Head of caudate nucleus (tissue), 42 donors: ENCODE results near the gene AATK.
"Not testable (repeated sequence)": the region's sequence is repeated elsewhere in the genome, so short reads cannot be mapped to it uniquely, and the experiment has no call there.

Source experiments
- DNase-seq, 42 donors: peaks; one replicate each; pipeline versions ENCODE4 v3.0.0 to v3.0.0-alpha.2; 2020 to 2021; ENCODE audit warnings: mixed read lengths in 7 of 42
- intact Hi-C: fragments of 100-400 bp; cut with DNase I; formaldehyde crosslinking; loops from one replicate; pipeline ENCODE4 v1.15.0; 2022

AATK gene

DNA sequence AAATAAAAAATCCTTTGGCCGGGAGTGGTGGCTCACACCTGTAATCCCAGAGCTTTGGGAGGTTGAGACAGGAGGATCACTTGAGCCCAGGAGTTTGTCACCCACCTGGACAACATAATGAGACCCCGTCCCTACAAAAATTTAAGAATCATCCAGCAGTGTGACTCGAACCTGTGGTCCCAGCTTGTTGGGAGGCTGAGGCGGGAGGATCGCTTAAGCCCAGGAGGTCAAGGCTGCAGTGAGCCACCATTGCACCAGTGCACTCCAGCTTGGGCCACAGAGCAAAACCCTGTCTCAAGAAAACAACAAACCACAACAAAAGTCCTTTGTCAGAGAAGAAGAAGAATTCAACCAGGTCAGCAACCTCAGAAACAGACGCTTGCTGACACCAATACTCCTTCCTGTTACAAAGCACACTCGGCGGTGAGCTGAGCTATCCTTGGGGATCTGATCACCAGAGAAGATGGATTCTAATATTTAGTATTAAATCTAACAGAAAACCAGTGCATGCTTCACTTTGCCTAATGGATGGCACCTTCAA, 13.7 kb downstream of the AATK start:
- intact Hi-C loops = no loop called here

DNA sequence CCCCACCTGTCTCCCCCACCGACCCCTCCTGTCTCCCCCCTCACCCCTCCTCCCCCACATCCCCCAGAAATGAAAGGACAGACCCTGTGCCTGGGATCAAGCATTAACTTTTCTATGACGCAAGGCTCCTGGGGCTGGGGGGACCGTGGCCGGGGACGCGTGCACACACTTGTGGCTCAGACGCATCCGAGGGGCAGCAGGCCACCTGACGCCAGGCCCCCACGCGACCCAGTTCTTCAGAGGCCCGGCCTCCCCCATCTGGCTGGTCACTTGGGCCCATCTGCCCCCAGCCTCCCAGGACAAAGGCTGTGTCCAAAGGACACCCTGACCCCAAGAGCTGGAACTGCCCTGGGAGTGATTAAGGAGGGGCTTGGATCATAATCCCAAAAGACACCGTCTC, 14.7 kb downstream of the AATK start:
- intact Hi-C loops = no loop called here
- DNase-seq = no peak

More for the DNA sequence above, 13.7 kb downstream of the AATK start:
- no peak for DNase-seq

GRCh38 chr17:81150377-81151077, 15.5 kb downstream of the AATK start:
- intact Hi-C loops = no loop called here
- DNase-seq = no peak

DNA sequence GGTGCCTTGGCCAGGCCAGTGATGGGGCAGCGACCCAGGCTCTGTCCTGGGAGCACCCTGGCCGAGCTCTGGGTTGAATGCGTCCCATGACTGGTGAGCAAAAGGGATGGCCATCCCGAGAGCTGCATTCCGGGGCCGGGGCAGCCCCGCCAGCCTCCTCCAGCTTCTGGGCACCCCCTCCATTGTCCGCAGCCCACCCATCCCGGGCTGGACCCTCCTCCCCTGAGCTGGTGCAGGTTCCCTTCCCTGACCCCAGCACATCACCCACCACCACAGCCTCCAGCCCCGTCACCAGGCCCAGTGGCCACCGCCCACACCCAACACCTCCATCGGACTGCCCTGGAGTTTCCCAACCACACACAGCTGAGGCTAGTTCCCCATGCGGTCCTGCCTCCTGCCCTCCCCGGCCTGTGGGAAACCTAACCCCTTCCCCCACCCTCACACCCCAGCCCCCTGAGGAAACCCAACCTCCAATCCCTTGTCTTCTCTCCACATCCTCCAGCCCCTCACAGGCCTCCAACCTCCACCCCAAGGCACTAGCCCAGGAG, 17.0 kb downstream of the AATK start:
- DNase-seq = no peak
- intact Hi-C loops = loop anchor here (10.0 kb wide), 1 partner anchor 56 kb away; no protein-coding TSS in a partner anchor

DNA sequence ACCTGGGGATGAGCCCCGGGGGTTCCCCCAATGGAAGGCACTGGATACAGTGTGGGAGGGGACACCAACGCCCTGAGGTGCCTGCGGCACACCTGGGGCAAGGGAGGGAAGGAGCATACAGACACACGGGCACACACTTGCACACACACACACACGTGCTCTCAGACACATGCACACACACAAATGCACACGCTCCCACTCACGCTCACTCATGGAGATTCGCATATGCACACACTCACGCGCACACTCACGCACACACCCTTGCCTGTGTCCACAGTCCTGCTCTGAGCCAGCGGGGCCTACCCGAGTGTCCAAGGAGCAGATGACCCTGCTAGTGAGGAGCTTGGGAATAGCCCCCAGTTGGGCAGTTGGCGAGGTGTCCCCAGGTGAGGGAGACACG, 17.4 kb downstream of the AATK start:
- intact Hi-C loops = loop anchor here (10.0 kb wide), 1 partner anchor 56 kb away; no protein-coding TSS in a partner anchor
- no peak for DNase-seq

- no peak for DNase-seq
Observed at GRCh38 chr17:81147701-81148100, 18.3 kb downstream of the AATK start.

GRCh38 chr17:81146208-81146607, 19.8 kb downstream of the AATK start:
- intact Hi-C loops = loop anchor here (10.0 kb wide), 1 partner anchor 59 kb away; no protein-coding TSS in a partner anchor
- not testable (repeated sequence) for DNase-seq

More at GRCh38 chr17:81147701-81148100, 18.3 kb downstream of the AATK start:
- intact Hi-C loops = loop anchor here (10.0 kb wide), 1 partner anchor 57 kb away; no protein-coding TSS in a partner anchor

- intact Hi-C loops = loop anchor here (10.0 kb wide), 1 partner anchor 60 kb away; no protein-coding TSS in a partner anchor
- peak in 1 of 42 donors; percentile 52 for DNase-seq
Observed at GRCh38 chr17:81144423-81144781, 21.6 kb downstream of the AATK start.

DNA sequence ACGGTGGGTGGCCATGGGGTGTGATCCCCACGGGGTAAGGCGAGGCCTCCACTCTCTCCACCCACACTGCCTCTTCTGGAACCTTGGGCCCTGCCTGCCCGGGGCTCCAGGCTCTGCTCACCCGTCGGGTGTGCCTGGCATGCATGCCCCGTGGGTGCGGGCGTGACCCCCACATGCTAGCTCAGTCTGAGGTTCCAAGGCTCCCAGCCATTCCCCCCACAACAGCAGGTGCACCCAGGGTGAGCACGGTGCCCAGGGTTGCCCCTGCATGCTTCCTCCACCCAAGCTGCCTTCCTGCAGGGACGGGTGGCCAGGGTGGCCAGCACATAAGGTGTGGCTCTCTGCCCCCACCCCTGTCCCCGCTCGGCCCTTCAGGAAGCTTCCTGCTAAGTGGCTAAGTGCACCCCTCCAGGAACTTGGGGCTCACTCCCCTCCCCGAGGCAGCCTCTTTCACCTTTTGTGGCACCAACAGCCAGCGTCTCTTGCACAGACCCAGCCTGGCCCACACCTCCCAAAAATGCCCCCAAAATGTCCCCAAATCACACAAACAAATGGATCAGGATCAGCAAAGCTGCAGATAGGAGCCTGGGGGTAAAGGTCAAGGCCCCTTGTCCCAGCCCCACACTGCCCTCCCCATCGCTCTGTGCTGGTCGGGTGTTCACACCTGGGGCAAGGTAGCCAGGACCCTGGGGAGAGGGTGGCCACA, 22.2 kb downstream of the AATK start:
- intact Hi-C loops = loop anchor here (10.0 kb wide), 1 partner anchor 61 kb away; no protein-coding TSS in a partner anchor

GRCh38 chr17:81143200-81143527, 22.9 kb downstream of the AATK start:
- no peak for DNase-seq
- intact Hi-C loops = loop anchor here (10.0 kb wide), 1 partner anchor 62 kb away; no protein-coding TSS in a partner anchor

More for the DNA sequence above, 22.2 kb downstream of the AATK start:
- DNase-seq = no peak

DNA sequence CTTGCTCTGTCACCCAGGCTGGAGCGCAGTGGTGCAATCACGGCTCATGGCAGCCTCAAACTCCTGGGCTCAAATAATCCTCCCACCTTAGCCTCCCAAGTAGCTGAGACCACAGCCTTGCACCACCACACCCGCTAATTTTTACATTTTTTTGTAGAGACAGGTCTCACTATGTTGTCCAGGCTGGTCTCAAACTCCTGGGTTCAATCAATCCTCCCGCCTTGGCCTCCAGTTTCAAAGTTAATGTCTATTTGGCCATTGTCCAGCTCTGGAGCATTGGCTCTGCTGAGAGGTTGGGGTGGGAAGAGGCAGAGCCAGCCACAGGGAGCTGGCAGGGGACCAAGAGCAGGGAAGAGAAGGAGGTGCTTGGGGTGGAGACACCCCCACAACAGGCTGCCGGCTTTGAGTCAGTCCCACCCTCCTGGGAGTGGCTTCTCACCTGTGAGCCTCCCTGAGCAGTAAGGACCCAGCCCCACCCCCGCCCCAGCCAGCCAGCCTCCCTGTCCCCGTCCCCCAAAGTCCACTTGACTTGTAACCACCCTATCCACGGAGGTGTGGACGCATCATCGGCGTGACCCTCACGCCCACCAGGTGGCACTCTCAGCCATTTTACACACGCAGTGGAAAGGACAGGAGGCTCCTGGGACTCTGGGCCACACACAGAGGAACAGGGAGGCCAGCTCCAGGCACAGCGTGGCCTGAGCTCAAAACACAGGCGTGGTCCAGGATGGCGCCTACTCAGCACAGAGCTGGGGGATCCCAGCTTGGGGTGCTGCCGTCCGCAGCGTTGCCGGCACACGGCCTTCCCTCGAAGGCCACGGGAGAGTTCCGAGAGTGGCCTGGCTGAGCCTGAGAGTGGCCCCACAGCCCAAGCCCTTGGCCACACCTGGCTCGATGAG, 23.5 kb downstream of the AATK start:
- peak; percentile 76 to 95 (median 86) for DNase-seq
- intact Hi-C loops = loop anchor here (10.0 kb wide), 1 partner anchor 62 kb away; no protein-coding TSS in a partner anchor

DNA sequence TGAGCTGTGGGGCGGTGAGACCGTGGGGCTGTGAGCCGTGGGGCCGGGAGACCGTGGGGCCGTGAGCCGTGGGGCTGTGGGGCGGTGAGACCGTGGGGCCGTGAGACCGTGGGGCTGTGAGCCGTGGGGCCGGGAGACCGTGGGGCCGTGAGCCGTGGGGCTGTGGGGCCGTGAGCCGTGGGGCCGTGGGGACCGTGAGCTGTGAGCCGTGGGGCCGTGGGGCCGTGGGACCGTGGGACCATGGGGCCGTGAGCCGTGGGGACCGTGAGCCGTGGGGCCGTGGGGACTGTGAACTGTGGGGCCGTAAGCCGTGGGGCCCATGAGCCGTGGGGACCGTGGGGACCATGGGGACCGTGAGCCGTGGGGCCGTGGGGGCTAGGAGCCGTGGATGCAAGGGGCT, 25.3 kb downstream of the AATK start:
- no peak for DNase-seq
- intact Hi-C loops = loop anchor here (10.0 kb wide), 1 partner anchor 64 kb away; no protein-coding TSS in a partner anchor

GRCh38 chr17:81140018-81140417, 26.0 kb downstream of the AATK start:
- intact Hi-C loops = loop anchor here (10.0 kb wide), 1 partner anchor 65 kb away; no protein-coding TSS in a partner anchor

DNA sequence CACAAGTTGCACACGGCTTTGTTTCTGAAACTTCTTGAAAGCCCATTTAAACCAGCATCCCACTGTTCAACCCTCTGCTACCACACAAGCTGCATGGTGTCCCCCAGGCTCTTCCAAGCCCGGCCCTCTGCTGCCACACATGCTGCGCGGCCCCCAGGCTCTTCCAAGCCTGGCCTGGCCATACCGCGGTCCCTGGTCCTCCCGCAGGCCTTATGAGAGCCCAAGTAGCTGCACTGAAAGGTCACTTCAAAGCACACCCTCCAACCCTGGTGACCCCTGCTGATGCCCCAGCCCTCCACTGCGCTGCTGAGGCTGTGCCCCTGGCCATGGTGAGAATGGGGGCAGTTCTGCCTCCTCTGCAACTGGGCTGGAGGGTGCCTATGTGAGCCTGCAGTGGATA, 26.6 kb downstream of the AATK start:
- intact Hi-C loops = loop anchor here (5.0 kb wide), 1 partner anchor 98 kb away; the partner anchor contains the start of genes NDUFAF8 and TEPSIN
- DNase-seq = no peak

More at GRCh38 chr17:81140018-81140417, 26.0 kb downstream of the AATK start:
- no peak for DNase-seq

DNA sequence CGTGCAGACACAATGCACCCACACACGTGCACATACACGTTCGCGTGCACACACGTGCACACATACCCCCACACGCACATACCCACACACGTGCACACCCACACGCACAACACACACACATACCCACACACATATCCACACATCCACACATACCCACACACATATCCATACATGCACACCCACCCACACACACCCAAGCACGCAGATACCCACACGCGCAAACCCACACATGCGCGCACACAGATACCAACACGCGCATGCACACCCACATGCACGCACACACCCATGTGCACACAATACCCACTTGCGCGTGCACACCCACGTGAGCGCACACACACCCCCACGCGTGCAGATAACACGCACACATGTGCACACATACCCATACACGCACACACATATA, 27.5 kb downstream of the AATK start:
- intact Hi-C loops = loop anchor here (5.0 kb wide), 1 partner anchor 99 kb away; the partner anchor contains the start of genes NDUFAF8 and TEPSIN
- no peak for DNase-seq

GRCh38 chr17:81138083-81138482, 27.9 kb downstream of the AATK start:
- no peak for DNase-seq
- intact Hi-C loops = loop anchor here (5.0 kb wide), 1 partner anchor 99 kb away; the partner anchor contains the start of genes NDUFAF8 and TEPSIN

DNA sequence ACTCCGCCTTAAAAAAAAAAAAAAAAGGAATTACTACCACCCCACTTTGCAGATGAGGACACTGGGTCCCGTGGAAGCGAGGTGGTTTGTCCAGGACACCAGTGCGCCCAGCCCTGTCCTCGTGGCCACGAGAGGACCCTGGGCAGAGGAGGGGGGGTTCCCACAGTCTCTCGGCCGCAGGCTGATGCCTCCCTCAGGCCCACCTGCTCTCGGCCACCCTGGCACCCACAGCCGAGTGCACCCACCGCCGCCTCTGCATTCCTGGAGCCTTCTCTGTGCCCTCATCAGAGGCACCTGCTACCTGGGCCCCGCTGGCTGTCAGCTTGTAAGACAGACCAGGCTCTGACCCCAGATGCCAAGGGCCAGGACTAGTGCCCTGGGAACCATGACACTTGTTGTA, 28.8 kb downstream of the AATK start:
- intact Hi-C loops = loop anchor here (5.0 kb wide), 1 partner anchor 100 kb away; the partner anchor contains the start of genes NDUFAF8 and TEPSIN

GRCh38 chr17:81136366-81136765, 29.7 kb downstream of the AATK start:
- DNase-seq = no peak
- intact Hi-C loops = loop anchor here (5.0 kb wide), 1 partner anchor 101 kb away; the partner anchor contains the start of genes NDUFAF8 and TEPSIN

More for the DNA sequence above, 28.8 kb downstream of the AATK start:
- no peak for DNase-seq
